Neuronal stem cell (in vitro differentiated cells): ENCODE measurements around the gene INO80E.

ENCODE experiments used
- DNase-seq: peaks from one replicate; pipeline ENCODE4 v3.0.0-alpha.2; 2013; ENCODE audit warnings: low spot score
- H2AFZ ChIP-seq: one replicate; pipeline ENCODE4 v1.6.1; 2013; ENCODE audit warnings: mild to moderate bottlenecking, low read length, inconsistent platforms
- H2AK5ac ChIP-seq: 2 replicates; pipeline ENCODE4 v1.6.1; 2013; ENCODE audit warnings: low read depth, mild to moderate bottlenecking, inconsistent platforms, low read length, moderate library complexity, mixed read lengths
- H2BK120ac ChIP-seq: 2 replicates; pipeline ENCODE4 v1.6.1; 2013; ENCODE audit warnings: low read depth, mild to moderate bottlenecking, inconsistent platforms, low read length, moderate library complexity, mixed read lengths
- H2BK12ac ChIP-seq: one replicate; pipeline ENCODE4 v1.6.1; 2013; ENCODE audit warnings: low read length, inconsistent platforms
- H2BK15ac ChIP-seq: 2 replicates; pipeline ENCODE4 v1.6.1; 2013; ENCODE audit warnings: mild to moderate bottlenecking, low read length, inconsistent platforms, mixed read lengths
- H2BK5ac ChIP-seq: one replicate; pipeline ENCODE4 v1.6.1; 2013; ENCODE audit warnings: inconsistent platforms, mild to moderate bottlenecking, low read length, moderate library complexity
- H3K14ac ChIP-seq: one replicate; pipeline ENCODE4 v1.6.1; 2013; ENCODE audit warnings: low read length, inconsistent platforms
- H3K18ac ChIP-seq: 2 replicates; pipeline ENCODE4 v1.6.1; 2013; ENCODE audit warnings: low read length, inconsistent platforms
- H3K23ac ChIP-seq: 2 replicates; pipeline ENCODE4 v1.6.1; 2013; ENCODE audit warnings: low read depth, mild to moderate bottlenecking, mixed read lengths, low read length, inconsistent platforms; ENCODE audit not compliant: poor library complexity
- H3K27ac ChIP-seq: replicated peaks from 3 replicates; pipeline ENCODE4 v1.5.1; 2013; ENCODE audit warnings: low read length, inconsistent platforms
- H3K27me3 ChIP-seq, 3 experiments: 2 replicates each; pipeline ENCODE4 v1.6.1; 2013; ENCODE audit warnings: low read length in 3 of 3, mild to moderate bottlenecking in 2 of 3, inconsistent platforms in 1 of 3, low read depth in 1 of 3, mixed read lengths in 1 of 3, moderate library complexity in 1 of 3; ENCODE audit not compliant: control insufficient read depth in 3 of 3, insufficient read depth in 3 of 3
- H3K36me3 ChIP-seq, 2 donors: replicated peaks in 1 of 2; 2 replicates each; pipeline ENCODE4 v1.6.1; 2013; ENCODE audit warnings: low read length in 2 of 2; ENCODE audit not compliant: control insufficient read depth in 2 of 2, insufficient read depth in 2 of 2
- H3K4ac ChIP-seq: 2 replicates; pipeline ENCODE4 v1.6.1; 2013; ENCODE audit warnings: inconsistent platforms, mild to moderate bottlenecking, low read length, moderate library complexity
- H3K4me1 ChIP-seq, 2 donors: 1 replicate in 1 of 2; 2 replicates in 1 of 2; pipeline ENCODE4 v1.6.1; 2013; ENCODE audit warnings: low read length in 2 of 2, low read depth in 1 of 2; ENCODE audit not compliant: control insufficient read depth in 2 of 2, insufficient read depth in 1 of 2
- H3K4me2 ChIP-seq: one replicate; pipeline ENCODE4 v1.6.1; 2013; ENCODE audit warnings: mild to moderate bottlenecking, low read length, inconsistent platforms; ENCODE audit not compliant: insufficient read depth, poor library complexity, severe bottlenecking
- H3K4me3 ChIP-seq, 2 donors: 2 replicates each; pipeline ENCODE4 v1.5.1; 2013; ENCODE audit warnings: low read length in 2 of 2, mild to moderate bottlenecking in 2 of 2, inconsistent platforms in 1 of 2, moderate library complexity in 1 of 2
- H3K79me1 ChIP-seq: one replicate; pipeline ENCODE4 v1.6.1; 2013; ENCODE audit warnings: low read depth, mild to moderate bottlenecking, inconsistent platforms, low read length, moderate library complexity
- H3K9ac ChIP-seq: one replicate; pipeline ENCODE4 v1.6.1; 2013; ENCODE audit warnings: mild to moderate bottlenecking, low read depth, low read length, inconsistent platforms; ENCODE audit not compliant: poor library complexity
- H3K9me3 ChIP-seq, 2 donors: replicated peaks in 1 of 2; 2 replicates each; pipeline versions ENCODE3 to v1.6.1; 2013; ENCODE audit warnings: low read length in 2 of 2, mild to moderate bottlenecking in 2 of 2, inconsistent platforms in 1 of 2, low read depth in 1 of 2, mixed read lengths in 1 of 2, moderate library complexity in 1 of 2; ENCODE audit not compliant: control insufficient read depth in 2 of 2, insufficient read depth in 1 of 2
- H4K8ac ChIP-seq: one replicate; pipeline ENCODE4 v1.6.1; 2013; ENCODE audit warnings: low read depth, mild to moderate bottlenecking, inconsistent platforms, low read length, moderate library complexity
- H4K91ac ChIP-seq: one replicate; pipeline ENCODE4 v1.6.1; 2013; ENCODE audit warnings: low read length, low read depth, mild to moderate bottlenecking, inconsistent platforms; ENCODE audit not compliant: poor library complexity
- WGBS, 2 donors: extraction: QIAGEN DNeasy Blood & Tissue Kit; methylation state at CpG; one replicate each; pipeline ENCODE4 v1.1.7; 2013; ENCODE audit warnings: missing lambda C conversion rate in 2 of 2, mixed read lengths in 1 of 2; ENCODE audit not compliant: insufficient read length in 2 of 2, insufficient replicate concordance in 1 of 2; ENCODE audit errors: extremely low coverage in 2 of 2; 5-methylcytosine and 5-hydroxymethylcytosine counted together

The INO80E gene

DNA sequence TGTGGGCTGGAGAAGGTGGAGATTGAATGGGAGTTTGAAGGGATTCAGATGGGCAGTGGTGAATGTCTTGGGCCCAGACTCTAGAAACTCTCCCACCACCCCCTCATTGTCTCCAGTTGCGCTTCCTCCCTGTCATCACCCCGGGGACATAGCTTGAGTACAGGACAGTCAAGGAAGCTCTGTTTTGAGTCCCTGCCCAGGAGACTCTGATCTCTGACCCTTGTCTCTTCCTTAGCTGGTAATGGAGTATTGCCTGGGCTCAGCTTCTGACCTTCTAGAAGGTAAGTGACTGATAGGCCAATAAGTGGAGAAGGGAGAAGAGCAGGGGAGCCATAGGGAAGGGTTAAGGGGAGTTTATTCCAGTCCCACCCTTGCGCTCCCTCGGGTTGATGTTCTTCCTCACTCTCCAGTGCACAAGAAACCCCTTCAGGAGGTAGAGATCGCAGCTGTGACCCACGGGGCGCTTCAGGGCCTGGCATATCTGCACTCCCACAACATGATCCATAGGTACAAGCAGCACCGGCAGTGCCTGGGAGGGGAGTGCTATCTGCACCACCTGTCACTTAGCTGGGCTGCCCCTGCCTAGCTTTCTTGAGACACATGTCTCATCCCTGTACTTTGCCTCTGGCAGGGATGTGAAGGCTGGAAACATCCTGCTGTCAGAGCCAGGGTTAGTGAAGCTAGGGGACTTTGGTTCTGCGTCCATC, 17.3 kb upstream of the INO80E start:
- Histone ChIP-seq H3K4me1 (peaks cover 18 to 23% of the 10 kb centered on the region in 2 donors), H3K4ac (no peak overlapping the region), H3K4me3 (no peak overlapping the region), H3K79me1 (peaks cover 13% of the 10 kb centered on the region), H2BK15ac (no peak overlapping the region), H2BK5ac (no peak overlapping the region), H4K8ac (no peak overlapping the region), H2AFZ (no peak overlapping the region), H3K23ac (no peak overlapping the region), H3K36me3 (peaks cover 44 to 72% of the 10 kb centered on the region in 2 donors), H2AK5ac (no peak overlapping the region), H2BK12ac (no peak overlapping the region), H3K9ac (no peak overlapping the region), H2BK120ac (no peak overlapping the region), H3K18ac (no peak overlapping the region), H3K27me3 (no peaks in the 10 kb centered on the region), H3K27ac (no peak overlapping the region), H3K4me2 (no peak overlapping the region), H4K91ac (no peak overlapping the region), H3K14ac (no peak overlapping the region), H3K9me3 (no peaks in the 10 kb centered on the region)
- WGBS, 2 donors, result no CpG with 5 or more reads among the region's 9 CpGs
- DNase-seq, result no peak

DNA sequence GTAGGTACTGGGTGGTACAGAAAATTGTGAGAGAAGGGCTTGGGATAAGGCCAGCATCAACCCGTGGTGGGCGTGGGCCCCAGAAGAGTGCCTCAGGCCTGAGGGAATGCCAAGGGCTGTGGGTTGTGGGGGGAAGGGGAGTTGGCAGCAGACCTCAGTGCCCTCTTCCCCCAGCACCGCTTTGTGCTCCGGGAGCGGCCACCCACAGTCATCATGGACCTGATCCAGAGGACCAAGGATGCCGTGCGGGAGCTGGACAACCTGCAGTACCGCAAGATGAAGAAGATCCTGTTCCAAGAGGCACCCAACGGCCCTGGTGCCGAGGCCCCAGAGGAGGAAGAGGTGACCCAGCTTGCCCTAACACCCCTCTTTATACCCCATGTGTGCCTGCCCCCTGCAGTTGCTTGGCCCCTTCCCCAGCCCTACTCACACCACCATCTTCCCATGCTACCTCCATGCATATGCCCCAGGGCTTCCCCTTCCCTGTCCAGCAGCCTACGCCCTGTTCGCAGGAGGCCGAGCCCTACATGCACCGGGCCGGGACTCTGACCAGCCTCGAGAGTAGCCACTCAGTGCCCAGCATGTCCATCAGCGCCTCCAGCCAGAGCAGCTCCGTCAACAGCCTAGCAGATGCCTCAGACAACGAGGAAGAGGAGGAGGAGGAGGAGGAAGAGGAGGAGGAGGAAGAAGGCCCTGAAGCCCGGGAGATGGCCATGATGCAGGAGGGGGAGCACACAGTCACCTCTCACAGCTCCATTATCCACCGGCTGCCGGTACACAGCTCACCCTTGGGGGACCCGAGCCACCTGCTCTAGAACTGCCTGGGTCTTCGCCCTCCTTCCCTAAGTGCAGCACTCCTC, 13.3 kb upstream of the INO80E start:
- Histone ChIP-seq H2BK5ac (no peak overlapping the region), H3K4me2 (no peak overlapping the region), H3K14ac (no peak overlapping the region), H4K8ac (no peak overlapping the region), H2AFZ (no peak overlapping the region), H2BK15ac (no peak overlapping the region), H3K79me1 (peaks cover 5% of the 10 kb centered on the region), H3K23ac (no peak overlapping the region), H2BK120ac (no peak overlapping the region), H3K9ac (no peak overlapping the region), H3K27ac (no peak overlapping the region), H2AK5ac (no peak overlapping the region), H4K91ac (no peak overlapping the region), H3K4ac (no peak overlapping the region), H3K4me3 (no peak overlapping the region), H3K18ac (no peak overlapping the region), H3K9me3 (no peaks in the 10 kb centered on the region), H3K4me1 (no peaks in the 10 kb centered on the region), H2BK12ac (no peak overlapping the region), H3K27me3 (no peaks in the 10 kb centered on the region), H3K36me3 (peaks cover 79 to 100% of the 10 kb centered on the region in 2 donors)
- WGBS, 2 donors, result no CpG with 5 or more reads among the region's 24 CpGs
- no peak for DNase-seq

DNA sequence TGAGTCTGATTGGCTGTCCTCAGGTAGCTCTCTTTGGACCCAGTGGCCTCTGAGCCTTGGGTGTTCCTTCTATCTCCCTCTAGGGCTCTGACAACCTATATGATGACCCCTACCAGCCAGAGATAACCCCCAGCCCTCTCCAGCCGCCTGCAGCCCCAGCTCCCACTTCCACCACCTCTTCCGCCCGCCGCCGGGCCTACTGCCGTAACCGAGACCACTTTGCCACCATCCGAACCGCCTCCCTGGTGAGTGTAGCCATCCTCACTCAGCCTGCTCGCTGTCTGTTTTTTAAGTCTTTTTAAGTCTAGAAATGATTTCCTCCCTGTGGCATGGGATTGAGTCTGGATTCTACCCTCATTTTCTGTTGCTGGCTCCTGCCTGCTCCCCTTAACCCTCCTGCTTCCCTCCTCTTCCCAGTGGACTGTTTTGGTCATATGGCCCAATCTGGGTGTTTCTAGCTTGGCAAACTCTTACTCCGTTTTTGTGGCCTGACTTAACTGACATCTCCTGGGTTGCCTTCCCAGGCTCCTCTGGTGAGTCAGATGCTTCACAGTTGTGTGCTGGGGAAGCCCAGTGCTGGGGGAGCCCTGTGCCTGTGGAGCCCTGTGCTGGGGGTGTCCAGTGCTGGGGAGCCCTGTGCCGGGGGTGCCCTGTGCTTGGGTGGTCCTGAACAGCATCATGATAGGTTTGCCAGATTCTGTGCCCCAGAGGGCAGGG, 12.5 kb upstream of the INO80E start:
- H2BK15ac ChIP-seq, result no peak overlapping the region
- WGBS, 2 donors, result no CpG with 5 or more reads among the region's 12 CpGs

More for the DNA sequence above, 12.5 kb upstream of the INO80E start:
- no peak overlapping the region for H4K91ac ChIP-seq
- H2BK120ac ChIP-seq, result no peak overlapping the region
- H2BK5ac ChIP-seq, result no peak overlapping the region
- peaks cover 75 to 100% of the 10 kb centered on the region in 2 donors for H3K36me3 ChIP-seq
- H3K4me1 ChIP-seq, result no peaks in the 10 kb centered on the region
- H3K23ac ChIP-seq, result no peak overlapping the region
- no peak overlapping the region for H3K4me2 ChIP-seq
- H2AFZ ChIP-seq, result no peak overlapping the region
- no peak overlapping the region for H3K9ac ChIP-seq
- no peak overlapping the region for H3K27ac ChIP-seq
- H2AK5ac ChIP-seq, result no peak overlapping the region
- no peak overlapping the region for H2BK12ac ChIP-seq
- H4K8ac ChIP-seq, result no peak overlapping the region
- no peak overlapping the region for H3K18ac ChIP-seq
- H3K9me3 ChIP-seq, result no peaks in the 10 kb centered on the region
- no peak for DNase-seq
- H3K14ac ChIP-seq, result no peak overlapping the region
- H3K4ac ChIP-seq, result no peak overlapping the region
- H3K79me1 ChIP-seq, result peaks cover 2% of the 10 kb centered on the region
- no peaks in the 10 kb centered on the region for H3K27me3 ChIP-seq
- H3K4me3 ChIP-seq, result no peak overlapping the region
